GM06990 (cell line): ENCODE measurements around the gene TAF1B.
A peak's percentile ranks its signal among the peaks of the same experiment; 100 is the strongest.

ENCODE experiments used
- DNase-seq: peaks from one replicate; pipeline ENCODE4 v3.0.0-alpha.2; 2011; ENCODE audit not compliant: insufficient read length; ENCODE audit errors: extremely low read depth
- H3K27me3 ChIP-seq: replicated peaks from 2 replicates; pipeline ENCODE4 v1.6.0; 2011; ENCODE audit warnings: low read length; ENCODE audit not compliant: control insufficient read depth, insufficient read depth
- H3K36me3 ChIP-seq: 2 replicates; pipeline ENCODE4 v1.5.1; 2011; ENCODE audit warnings: low read length; ENCODE audit not compliant: control insufficient read depth, insufficient read depth
- H3K4me3 ChIP-seq: replicated peaks from 2 replicates; pipeline ENCODE4 v1.5.1; 2011; ENCODE audit warnings: low read depth, mild to moderate bottlenecking, control low read depth, low read length
- CTCF ChIP-seq: IDR thresholded peaks from 2 replicates; pipeline ENCODE4 v1.5.1; 2011; ENCODE audit warnings: low read length, control low read depth, mild to moderate bottlenecking, inconsistent platforms; ENCODE audit not compliant: insufficient read depth, poor library complexity, severe bottlenecking

The TAF1B gene

GRCh38 chr2:9797681-9798556 lies 45.4 kb upstream of the TAF1B start:
- DNase-seq: no peak

GRCh38 chr2:9799011-9799596 lies 44.2 kb upstream of the TAF1B start:
- no peak for TF ChIP-seq CTCF
- H3K36me3 ChIP-seq: no peaks in the 10 kb centered on the region
- no peak for DNase-seq
- no peak overlapping the region for H3K4me3 ChIP-seq
- H3K27me3 ChIP-seq: no peaks in the 10 kb centered on the region

More at GRCh38 chr2:9797681-9798556, 45.4 kb upstream of the TAF1B start:
- Histone ChIP-seq H3K36me3 (no peaks in the 10 kb centered on the region), H3K27me3 (no peaks in the 10 kb centered on the region), H3K4me3 (no peak overlapping the region)
- no peak for TF ChIP-seq CTCF

GRCh38 chr2:9799729-9800632 lies 43.3 kb upstream of the TAF1B start:
- H3K36me3 ChIP-seq: no peaks in the 10 kb centered on the region
- H3K4me3 ChIP-seq: no peak overlapping the region
- peak; percentile 75 for DNase-seq
- H3K27me3 ChIP-seq: no peaks in the 10 kb centered on the region
- TF ChIP-seq CTCF: peak; percentile 97

- no peak for DNase-seq
- TF ChIP-seq CTCF: no peak
- Histone ChIP-seq H3K4me3 (no peak overlapping the region), H3K27me3 (no peaks in the 10 kb centered on the region), H3K36me3 (no peaks in the 10 kb centered on the region)
These were observed 42.7 kb upstream of the TAF1B start for GRCh38 chr2:9800639-9800974.

- Histone ChIP-seq H3K27me3 (no peaks in the 10 kb centered on the region), H3K4me3 (no peak overlapping the region; the same call in 1 of the 2 replicates), H3K36me3 (no peaks in the 10 kb centered on the region)
- peak; percentile 39 for DNase-seq
- no peak for TF ChIP-seq CTCF
These were observed 42.1 kb upstream of the TAF1B start for GRCh38 chr2:9800975-9801726.
